ENCODE measurements around the gene RAD18.
A peak's percentile ranks its signal among the peaks of the same experiment; 100 is the strongest.

The RAD18 gene

GRCh38 chr3:8845641-8846040, 117.6 kb downstream of the RAD18 start:
- no peak for DNase-seq (ENCODE audit: low spot score)
- no peak overlapping the region for H3K27ac ChIP-seq (replicated peaks; ENCODE audit: low read length)
- no CpG with 5 or more reads among the region's 1 CpG for WGBS, 2 donors (ENCODE audit: extremely low coverage in 2 of 2, insufficient read length in 2 of 2, insufficient replicate concordance in 1 of 2)

GRCh38 chr3:8843347-8843746, 119.9 kb downstream of the RAD18 start:
- DNase-seq (ENCODE audit: low spot score) = no peak
- H3K36me3 ChIP-seq (replicated peaks in 1 of 2; ENCODE audit: control insufficient read depth in 2 of 2, insufficient read depth in 2 of 2, low read length in 2 of 2) = no peaks in the 10 kb centered on the region
- H3K4me2 ChIP-seq (ENCODE audit: insufficient read depth, low read length, poor library complexity, severe bottlenecking) = no peak overlapping the region
- H3K4me3 ChIP-seq (ENCODE audit: low read length in 2 of 2) = no peak overlapping the region
- no peak overlapping the region for H2AK5ac ChIP-seq (ENCODE audit: low read depth, low read length)
- H4K8ac ChIP-seq (ENCODE audit: low read depth, low read length) = no peak overlapping the region
- H3K4ac ChIP-seq (ENCODE audit: low read length) = no peak overlapping the region
- H2BK120ac ChIP-seq (ENCODE audit: low read depth, low read length) = no peak overlapping the region
- H2BK12ac ChIP-seq (ENCODE audit: low read length) = no peak overlapping the region
- peaks cover 0 to 7% of the 10 kb centered on the region in 2 donors for H3K4me1 ChIP-seq (ENCODE audit: control insufficient read depth in 2 of 2, insufficient read depth in 1 of 2, low read depth in 1 of 2, low read length in 2 of 2)
- no peak overlapping the region for H2AFZ ChIP-seq (ENCODE audit: low read length)
- H3K27me3 ChIP-seq (ENCODE audit: control insufficient read depth in 3 of 3, insufficient read depth in 3 of 3, low read depth in 1 of 3, low read length in 3 of 3) = no peaks in the 10 kb centered on the region
- H3K27ac ChIP-seq (replicated peaks; ENCODE audit: low read length) = no peak overlapping the region
- no peak overlapping the region for H3K23ac ChIP-seq (ENCODE audit: low read depth, low read length, poor library complexity)
- no CpG with 5 or more reads among the region's 7 CpGs for WGBS, 2 donors (ENCODE audit: extremely low coverage in 2 of 2, insufficient read length in 2 of 2, insufficient replicate concordance in 1 of 2)
- peak overlapping the region; percentile 15 for H3K18ac ChIP-seq (ENCODE audit: low read length)
- no peak overlapping the region for H2BK15ac ChIP-seq (ENCODE audit: low read length)
- H3K79me1 ChIP-seq (ENCODE audit: low read depth, low read length) = no peaks in the 10 kb centered on the region
- peaks cover 3 to 9% of the 10 kb centered on the region in 2 donors for H3K9me3 ChIP-seq (replicated peaks in 1 of 2; ENCODE audit: control insufficient read depth in 2 of 2, insufficient read depth in 1 of 2, low read depth in 1 of 2, low read length in 2 of 2)
- H4K91ac ChIP-seq (ENCODE audit: low read depth, low read length, poor library complexity) = no peak overlapping the region
- no peak overlapping the region for H3K14ac ChIP-seq (ENCODE audit: low read length)
- H3K9ac ChIP-seq (ENCODE audit: low read depth, low read length, poor library complexity) = no peak overlapping the region
- H2BK5ac ChIP-seq (ENCODE audit: low read length) = no peak overlapping the region

More at GRCh38 chr3:8845641-8846040, 117.6 kb downstream of the RAD18 start:
- Histone ChIP-seq H3K4ac (ENCODE audit: low read length) (no peak overlapping the region), H2BK5ac (ENCODE audit: low read length) (no peak overlapping the region), H3K36me3 (replicated peaks in 1 of 2; ENCODE audit: control insufficient read depth in 2 of 2, insufficient read depth in 2 of 2, low read length in 2 of 2) (no peaks in the 10 kb centered on the region), H4K91ac (ENCODE audit: low read depth, low read length, poor library complexity) (no peak overlapping the region), H4K8ac (ENCODE audit: low read depth, low read length) (no peak overlapping the region), H3K9me3 (replicated peaks in 1 of 2; ENCODE audit: control insufficient read depth in 2 of 2, insufficient read depth in 1 of 2, low read depth in 1 of 2, low read length in 2 of 2) (peaks cover 3 to 9% of the 10 kb centered on the region in 2 donors), H2BK15ac (ENCODE audit: low read length) (no peak overlapping the region), H3K23ac (ENCODE audit: low read depth, low read length, poor library complexity) (no peak overlapping the region), H2BK12ac (ENCODE audit: low read length) (no peak overlapping the region), H2BK120ac (ENCODE audit: low read depth, low read length) (no peak overlapping the region), H2AFZ (ENCODE audit: low read length) (peak overlapping the region; percentile 32), H3K27me3 (ENCODE audit: control insufficient read depth in 3 of 3, insufficient read depth in 3 of 3, low read depth in 1 of 3, low read length in 3 of 3) (no peaks in the 10 kb centered on the region), H3K79me1 (ENCODE audit: low read depth, low read length) (no peaks in the 10 kb centered on the region), H3K9ac (ENCODE audit: low read depth, low read length, poor library complexity) (no peak overlapping the region), H2AK5ac (ENCODE audit: low read depth, low read length) (no peak overlapping the region), H3K18ac (ENCODE audit: low read length) (no peak overlapping the region), H3K4me1 (ENCODE audit: control insufficient read depth in 2 of 2, insufficient read depth in 1 of 2, low read depth in 1 of 2, low read length in 2 of 2) (peaks cover 0 to 7% of the 10 kb centered on the region in 2 donors), H3K4me2 (ENCODE audit: insufficient read depth, low read length, poor library complexity, severe bottlenecking) (no peak overlapping the region), H3K4me3 (ENCODE audit: low read length in 2 of 2) (no peak overlapping the region), H3K14ac (ENCODE audit: low read length) (no peak overlapping the region)

- Histone ChIP-seq H3K4me1 (ENCODE audit: control insufficient read depth in 2 of 2, insufficient read depth in 1 of 2, low read depth in 1 of 2, low read length in 2 of 2) (peaks cover 0 to 7% of the 10 kb centered on the region in 2 donors), H2BK15ac (ENCODE audit: low read length) (no peak overlapping the region), H3K9me3 (replicated peaks in 1 of 2; ENCODE audit: control insufficient read depth in 2 of 2, insufficient read depth in 1 of 2, low read depth in 1 of 2, low read length in 2 of 2) (peaks cover 3 to 9% of the 10 kb centered on the region in 2 donors), H2AK5ac (ENCODE audit: low read depth, low read length) (no peak overlapping the region), H3K36me3 (replicated peaks in 1 of 2; ENCODE audit: control insufficient read depth in 2 of 2, insufficient read depth in 2 of 2, low read length in 2 of 2) (no peaks in the 10 kb centered on the region), H3K18ac (ENCODE audit: low read length) (no peak overlapping the region), H3K27me3 (ENCODE audit: control insufficient read depth in 3 of 3, insufficient read depth in 3 of 3, low read depth in 1 of 3, low read length in 3 of 3) (no peaks in the 10 kb centered on the region), H3K23ac (ENCODE audit: low read depth, low read length, poor library complexity) (no peak overlapping the region), H4K91ac (ENCODE audit: low read depth, low read length, poor library complexity) (no peak overlapping the region), H2AFZ (ENCODE audit: low read length) (no peak overlapping the region), H3K4me2 (ENCODE audit: insufficient read depth, low read length, poor library complexity, severe bottlenecking) (no peak overlapping the region), H2BK5ac (ENCODE audit: low read length) (no peak overlapping the region), H3K4me3 (ENCODE audit: low read length in 2 of 2) (no peak overlapping the region), H4K8ac (ENCODE audit: low read depth, low read length) (no peak overlapping the region), H3K27ac (replicated peaks; ENCODE audit: low read length) (no peak overlapping the region), H3K14ac (ENCODE audit: low read length) (no peak overlapping the region), H3K79me1 (ENCODE audit: low read depth, low read length) (no peaks in the 10 kb centered on the region), H2BK120ac (ENCODE audit: low read depth, low read length) (no peak overlapping the region), H3K9ac (ENCODE audit: low read depth, low read length, poor library complexity) (no peak overlapping the region), H2BK12ac (ENCODE audit: low read length) (no peak overlapping the region), H3K4ac (ENCODE audit: low read length) (no peak overlapping the region)
- no CpG with 5 or more reads among the region's 2 CpGs for WGBS, 2 donors (ENCODE audit: extremely low coverage in 2 of 2, insufficient read length in 2 of 2, insufficient replicate concordance in 1 of 2)
- DNase-seq (ENCODE audit: low spot score) = no peak
Observed at GRCh38 chr3:8842293-8842692, 121.0 kb downstream of the RAD18 start.

GRCh38 chr3:8841472-8841871, 121.8 kb downstream of the RAD18 start:
- H2AFZ ChIP-seq (ENCODE audit: low read length) = no peak overlapping the region
- H3K9ac ChIP-seq (ENCODE audit: low read depth, low read length, poor library complexity) = no peak overlapping the region
- no peaks in the 10 kb centered on the region for H3K79me1 ChIP-seq (ENCODE audit: low read depth, low read length)
- no CpG with 5 or more reads among the region's 3 CpGs for whole genome bisulfite sequencing, 2 donors (ENCODE audit: extremely low coverage in 2 of 2, insufficient read length in 2 of 2, insufficient replicate concordance in 1 of 2)
- H4K8ac ChIP-seq (ENCODE audit: low read depth, low read length) = no peak overlapping the region
- no peak overlapping the region for H2BK15ac ChIP-seq (ENCODE audit: low read length)
- no peak overlapping the region for H2BK120ac ChIP-seq (ENCODE audit: low read depth, low read length)
- H2BK5ac ChIP-seq (ENCODE audit: low read length) = no peak overlapping the region
- H3K4me1 ChIP-seq (ENCODE audit: control insufficient read depth in 2 of 2, insufficient read depth in 1 of 2, low read depth in 1 of 2, low read length in 2 of 2) = peaks cover 0 to 7% of the 10 kb centered on the region in 2 donors
- no peak overlapping the region for H4K91ac ChIP-seq (ENCODE audit: low read depth, low read length, poor library complexity)
- no peaks in the 10 kb centered on the region for H3K36me3 ChIP-seq (replicated peaks in 1 of 2; ENCODE audit: control insufficient read depth in 2 of 2, insufficient read depth in 2 of 2, low read length in 2 of 2)
- H3K9me3 ChIP-seq (replicated peaks in 1 of 2; ENCODE audit: control insufficient read depth in 2 of 2, insufficient read depth in 1 of 2, low read depth in 1 of 2, low read length in 2 of 2) = peaks cover 3 to 9% of the 10 kb centered on the region in 2 donors
- H2AK5ac ChIP-seq (ENCODE audit: low read depth, low read length) = no peak overlapping the region
- H3K14ac ChIP-seq (ENCODE audit: low read length) = no peak overlapping the region
- no peaks in the 10 kb centered on the region for H3K27me3 ChIP-seq (ENCODE audit: control insufficient read depth in 3 of 3, insufficient read depth in 3 of 3, low read depth in 1 of 3, low read length in 3 of 3)
- H3K27ac ChIP-seq (replicated peaks; ENCODE audit: low read length) = no peak overlapping the region
- H2BK12ac ChIP-seq (ENCODE audit: low read length) = no peak overlapping the region
- H3K4ac ChIP-seq (ENCODE audit: low read length) = no peak overlapping the region
- DNase-seq (ENCODE audit: low spot score) = no peak
- no peak overlapping the region for H3K18ac ChIP-seq (ENCODE audit: low read length)
- no peak overlapping the region for H3K4me3 ChIP-seq (ENCODE audit: low read length in 2 of 2)
- no peak overlapping the region for H3K23ac ChIP-seq (ENCODE audit: low read depth, low read length, poor library complexity)
- no peak overlapping the region for H3K4me2 ChIP-seq (ENCODE audit: insufficient read depth, low read length, poor library complexity, severe bottlenecking)

Data from neuronal stem cell (in vitro differentiated cells).